B cell (primary cell): ENCODE measurements around the gene TEFM. TPM values are rescaled to one million over a fixed set of nuclear protein-coding genes. Genes with fewer than 3 reads are reported as not detected.

Experiments
- ATAC-seq: fragments of 200-7000 bp; cut with Tn5 transposase; one replicate; pipeline ENCODE4 v1.10.0; 2021; ENCODE audit warnings: low read depth, mild to moderate bottlenecking, moderate number of reproducible peaks, moderate library complexity
- CTCF ChIA-PET: fragments of 350-600 bp; sonication (Branson Sonifier 250); formaldehyde crosslinking; loops from one replicate; lab custom pipeline; 2021; ENCODE audit warnings: antibody characterized with exemption, inconsistent platforms; lab: Charles Lee
- POLR2A ChIA-PET: fragments of 350-600 bp; sonication (Branson Sonifier 250); formaldehyde crosslinking; loops from one replicate; lab custom pipeline; 2021; ENCODE audit warnings: antibody characterized with exemption; lab: Charles Lee
- DNase-seq: peaks from one replicate; pipeline ENCODE4 v3.0.0; 2013
- H2AFZ ChIP-seq: 2 replicates; pipeline ENCODE4 v1.6.1; 2012; ENCODE audit warnings: mild to moderate bottlenecking, low read depth, low read length; ENCODE audit not compliant: insufficient read depth, poor library complexity, severe bottlenecking
- H3K27ac ChIP-seq, 2 donors: 1 replicate in 1 of 2; 2 replicates in 1 of 2; pipeline ENCODE4 v1.5.1; 2012 to 2013; ENCODE audit warnings: low read length in 2 of 2, mild to moderate bottlenecking in 2 of 2, moderate library complexity in 1 of 2
- H3K27me3 ChIP-seq, 4 experiments: fragments of 200-600 bp in 1 of 4; sonication (generic) in 1 of 4; replicated peaks in 1 of 4; 1 replicate in 2 of 4; 2 replicates in 2 of 4; pipeline versions ENCODE4 v1.6.1 to v1.7.0; 2013 to 2016; ENCODE audit warnings: low read length in 3 of 4, mild to moderate bottlenecking in 2 of 4, mixed read lengths in 1 of 4, moderate library complexity in 1 of 4; ENCODE audit not compliant: insufficient read depth in 4 of 4, control insufficient read depth in 3 of 4; ENCODE audit errors: control extremely low read depth in 1 of 4
- H3K36me3 ChIP-seq, 2 experiments: replicated peaks in 1 of 2; 1 replicate in 1 of 2; 2 replicates in 1 of 2; pipeline versions ENCODE4 v1.6.1 to v1.7.1; 2013; ENCODE audit warnings: low read length in 1 of 2; ENCODE audit not compliant: insufficient read depth in 2 of 2, control insufficient read depth in 1 of 2; ENCODE audit errors: control extremely low read depth in 1 of 2, extremely low read depth in 1 of 2
- H3K4me1 ChIP-seq, 2 donors: fragments of 200-600 bp in 1 of 2; sonication (generic) in 1 of 2; 1 replicate in 1 of 2; 2 replicates in 1 of 2; pipeline versions ENCODE4 v1.5.1 to v1.6.1; 2013 to 2017; ENCODE audit warnings: low read length in 2 of 2; ENCODE audit not compliant: control insufficient read depth in 2 of 2, insufficient read depth in 2 of 2
- H3K4me2 ChIP-seq: replicated peaks from 2 replicates; pipeline ENCODE3; 2012; ENCODE audit warnings: mild to moderate bottlenecking, low read depth, low read length; ENCODE audit not compliant: poor library complexity, severe bottlenecking
- H3K4me3 ChIP-seq, 5 experiments: fragments of 200-600 bp in 1 of 5; sonication (generic) in 1 of 5; 1 replicate in 3 of 5; 2 replicates in 2 of 5; pipeline versions ENCODE4 v1.5.1 to v1.7.0; 2011 to 2016; ENCODE audit warnings: low read length in 4 of 5, mild to moderate bottlenecking in 4 of 5, low read depth in 2 of 5, control low read depth in 1 of 5, moderate library complexity in 1 of 5; ENCODE audit not compliant: insufficient read depth in 1 of 5; ENCODE audit errors: control extremely low read depth in 1 of 5, extremely low read depth in 1 of 5
- H3K79me2 ChIP-seq: fragments of 200-600 bp; sonication (generic); one replicate; pipeline ENCODE4 v1.6.0; 2016; ENCODE audit warnings: low read length; ENCODE audit not compliant: control insufficient read depth, insufficient read depth
- H3K9ac ChIP-seq: fragments of 200-600 bp; sonication (generic); 2 replicates; pipeline ENCODE4 v1.6.1; 2017; ENCODE audit warnings: mild to moderate bottlenecking, low read length, moderate library complexity
- H3K9me3 ChIP-seq, 3 donors: one replicate each; pipeline versions ENCODE4 v1.6.1 to v1.7.1; 2013; ENCODE audit warnings: low read length in 2 of 3; ENCODE audit not compliant: control insufficient read depth in 2 of 3, insufficient read depth in 1 of 3; ENCODE audit errors: control extremely low read depth in 1 of 3
- H4K20me1 ChIP-seq: 2 replicates; pipeline ENCODE4 v1.6.0; 2012; ENCODE audit warnings: mild to moderate bottlenecking, low read length; ENCODE audit not compliant: insufficient read depth, control insufficient read depth, poor library complexity, severe bottlenecking
- H3K27ac Mint-ChIP-seq: one replicate; pipeline ENCODE4 v1.8.0; 2021; ENCODE audit warnings: mixed read lengths
- H3K27me3 Mint-ChIP-seq: one replicate; pipeline ENCODE4 v1.8.0; 2021; ENCODE audit warnings: mixed read lengths
- H3K4me1 Mint-ChIP-seq: one replicate; pipeline ENCODE4 v1.8.0; 2021; ENCODE audit warnings: mixed read lengths
- H3K4me3 Mint-ChIP-seq: one replicate; pipeline ENCODE4 v1.8.0; 2021; ENCODE audit warnings: mixed read lengths
- H3K9me3 Mint-ChIP-seq: one replicate; pipeline ENCODE4 v1.8.0; 2022; ENCODE audit warnings: mixed read lengths; ENCODE audit not compliant: insufficient read depth
- EZH2 ChIP-seq: IDR thresholded peaks from 2 replicates; pipeline ENCODE4 v1.6.1; 2012; ENCODE audit warnings: borderline replicate concordance, low read depth, mild to moderate bottlenecking, moderate library complexity, low read length; ENCODE audit not compliant: insufficient read depth, poor library complexity, severe bottlenecking
- WGBS: methylation state at CpG from one replicate; pipeline ENCODE4 v1.1.5; 2013; ENCODE audit warnings: missing lambda C conversion rate; ENCODE audit not compliant: insufficient coverage; 5-methylcytosine and 5-hydroxymethylcytosine counted together
- intact Hi-C: fragments of 100-400 bp; cut with micrococcal nuclease; formaldehyde crosslinking; loops from one replicate; pipeline ENCODE4 v1.10.0; 2022
- polyA plus RNA-seq: library from polyadenylated mRNA; depleted of rRNA; stranded (reverse); fragments of >200 nt; gene quantifications from 2 replicates; pipeline ENCODE4 v1.2.3, GENCODE V29; 2012
- total RNA-seq, 2 donors: library from RNA; stranded (reverse); fragments of 120-200 nt in 1 of 2; gene quantifications; 1 replicate in 1 of 2; 2 replicates in 1 of 2; pipeline versions ENCODE4 v1.2.3 to v1.2.4, GENCODE V29; 2013 to 2022
- TF ChIP-seq, protein P1 (sequence below): fragments of 200-600 bp; IDR thresholded peaks from one replicate; pipeline ENCODE4 v1.8.0; 2022; ENCODE audit warnings: antibody characterized with exemption, mild to moderate bottlenecking

TEFM gene
- total and polyA plus RNA-seq, 2 donors (not counting 1 experiment from before 2014, with no cell fraction given): 8.8 to 27.8 TPM

DNA sequence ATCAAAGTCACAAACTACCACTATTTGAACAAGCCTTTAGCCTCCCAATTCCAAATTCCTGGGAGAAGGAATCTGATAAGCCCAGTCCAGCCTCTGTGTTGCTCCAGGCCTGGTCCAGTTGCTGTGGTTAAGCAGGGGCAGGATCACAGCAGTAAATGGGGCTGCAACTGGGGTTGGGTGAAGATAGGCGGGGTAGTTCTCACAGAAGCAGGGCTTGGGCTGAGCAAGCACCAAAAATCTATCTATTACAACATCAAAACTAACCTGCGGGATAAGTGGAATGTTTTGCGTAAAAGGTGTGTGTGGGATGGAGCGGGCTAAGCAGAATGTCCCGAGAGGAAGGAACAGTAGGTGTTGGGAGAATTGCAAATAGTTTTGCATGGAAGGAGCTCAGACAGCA is 41.8 kb upstream of the TEFM start:
- no peaks in the 10 kb centered on the region for H3K27me3 ChIP-seq
- H4K20me1 ChIP-seq: no peaks in the 10 kb centered on the region
- DNase-seq: no peak
- H3K4me1 ChIP-seq: peaks cover 32 to 39% of the 10 kb centered on the region in 2 donors
- no peak overlapping the region for H3K27ac ChIP-seq
- H3K4me3 ChIP-seq: no peak overlapping the region
- no peaks in the 10 kb centered on the region for H3K9me3 ChIP-seq
- H3K4me2 ChIP-seq: no peak overlapping the region
- no peak overlapping the region for H3K27ac Mint-ChIP-seq
- H3K4me3 Mint-ChIP-seq: no peak overlapping the region
- no peaks in the 10 kb centered on the region for H3K9me3 Mint-ChIP-seq
- H3K27me3 Mint-ChIP-seq: no peaks in the 10 kb centered on the region
- ChIA-PET POLR2A (no interaction called here), CTCF (no interaction called here)
- no peak for ATAC-seq
- no peak overlapping the region for H3K9ac ChIP-seq
- no peak overlapping the region for H2AFZ ChIP-seq
- WGBS: 100% methylated on average over 2 of the region's 5 CpGs
- intact Hi-C loops: no loop called here
- peaks cover 0 to 11% of the 10 kb centered on the region in 2 experiments for H3K36me3 ChIP-seq
- no peak for TF ChIP-seq EZH2
- TF ChIP-seq, protein P1, sequence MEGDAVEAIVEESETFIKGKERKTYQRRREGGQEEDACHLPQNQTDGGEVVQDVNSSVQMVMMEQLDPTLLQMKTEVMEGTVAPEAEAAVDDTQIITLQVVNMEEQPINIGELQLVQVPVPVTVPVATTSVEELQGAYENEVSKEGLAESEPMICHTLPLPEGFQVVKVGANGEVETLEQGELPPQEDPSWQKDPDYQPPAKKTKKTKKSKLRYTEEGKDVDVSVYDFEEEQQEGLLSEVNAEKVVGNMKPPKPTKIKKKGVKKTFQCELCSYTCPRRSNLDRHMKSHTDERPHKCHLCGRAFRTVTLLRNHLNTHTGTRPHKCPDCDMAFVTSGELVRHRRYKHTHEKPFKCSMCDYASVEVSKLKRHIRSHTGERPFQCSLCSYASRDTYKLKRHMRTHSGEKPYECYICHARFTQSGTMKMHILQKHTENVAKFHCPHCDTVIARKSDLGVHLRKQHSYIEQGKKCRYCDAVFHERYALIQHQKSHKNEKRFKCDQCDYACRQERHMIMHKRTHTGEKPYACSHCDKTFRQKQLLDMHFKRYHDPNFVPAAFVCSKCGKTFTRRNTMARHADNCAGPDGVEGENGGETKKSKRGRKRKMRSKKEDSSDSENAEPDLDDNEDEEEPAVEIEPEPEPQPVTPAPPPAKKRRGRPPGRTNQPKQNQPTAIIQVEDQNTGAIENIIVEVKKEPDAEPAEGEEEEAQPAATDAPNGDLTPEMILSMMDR: no peak
- H3K4me1 Mint-ChIP-seq: peaks cover 22% of the 10 kb centered on the region
- H3K79me2 ChIP-seq: no peaks in the 10 kb centered on the region

DNA sequence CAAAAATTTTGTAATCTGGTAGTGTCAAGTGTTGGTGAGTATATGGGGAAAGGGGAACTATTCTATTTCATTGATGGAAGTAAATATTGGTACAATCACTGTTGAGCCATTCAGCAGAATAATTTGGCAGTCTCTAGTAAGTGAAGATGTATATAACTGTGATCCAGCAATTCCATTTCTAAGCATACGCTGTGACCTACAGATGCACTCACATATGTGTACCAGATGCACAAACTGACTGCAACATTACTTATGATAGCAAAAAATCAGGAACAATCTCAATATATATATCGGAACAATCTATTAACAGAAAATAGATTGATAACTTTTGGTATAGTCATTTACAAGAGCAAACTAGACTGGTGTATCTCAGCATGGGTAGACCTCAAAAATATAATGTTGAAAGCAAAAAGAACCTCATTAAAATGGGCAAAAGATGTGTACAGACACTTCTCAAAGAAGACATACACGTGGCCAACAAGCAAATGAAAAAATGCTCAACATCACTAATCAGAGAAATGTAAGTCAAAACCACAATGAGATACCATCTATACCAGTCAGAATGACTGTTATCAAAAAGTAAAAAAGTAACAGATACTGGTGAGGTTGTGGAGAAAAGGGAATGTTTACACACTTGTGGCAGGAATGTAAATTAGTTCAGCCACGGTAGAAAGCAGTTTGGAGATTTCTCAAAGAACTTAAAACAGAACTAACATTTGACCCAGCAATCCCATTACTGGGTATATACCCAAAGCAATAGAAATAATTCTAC is 36.5 kb upstream of the TEFM start:
- Mint-ChIP-seq H3K27ac (no peak overlapping the region), H3K9me3 (no peaks in the 10 kb centered on the region), H3K4me1 (peaks cover 12% of the 10 kb centered on the region), H3K4me3 (no peak overlapping the region), H3K27me3 (no peaks in the 10 kb centered on the region)
- H3K9ac ChIP-seq: no peak overlapping the region
- TF ChIP-seq EZH2: no peak
- TF ChIP-seq, protein P1: no peak
- H3K9me3 ChIP-seq: no peaks in the 10 kb centered on the region
- H3K4me3 ChIP-seq: no peak overlapping the region
- no CpG with 5 or more reads among the region's 4 CpGs for WGBS
- DNase-seq: no peak
- H3K4me1 ChIP-seq: peaks cover 7 to 12% of the 10 kb centered on the region in 2 donors
- peaks cover 11% of the 10 kb centered on the region for H3K79me2 ChIP-seq
- ATAC-seq: no peak
- CTCF ChIA-PET: no interaction called here
- peaks cover 0 to 7% of the 10 kb centered on the region in 2 experiments for H3K36me3 ChIP-seq
- intact Hi-C loops: no loop called here
- H3K27me3 ChIP-seq: no peaks in the 10 kb centered on the region
- H2AFZ ChIP-seq: no peak overlapping the region
- H3K4me2 ChIP-seq: no peak overlapping the region
- no peak overlapping the region for H3K27ac ChIP-seq
- H4K20me1 ChIP-seq: no peaks in the 10 kb centered on the region
- POLR2A ChIA-PET: no interaction called here
